HG03103 (cell line): ENCODE measurements around the gene MYG1.

ENCODE experiments used
- ATAC-seq: cut with Tn5 transposase; IDR thresholded peaks from one replicate; pipeline ENCODE4 v1.9.1; 2021; ENCODE audit warnings: low read depth; ENCODE audit not compliant: unreplicated experiment

Gene MYG1, protein sequence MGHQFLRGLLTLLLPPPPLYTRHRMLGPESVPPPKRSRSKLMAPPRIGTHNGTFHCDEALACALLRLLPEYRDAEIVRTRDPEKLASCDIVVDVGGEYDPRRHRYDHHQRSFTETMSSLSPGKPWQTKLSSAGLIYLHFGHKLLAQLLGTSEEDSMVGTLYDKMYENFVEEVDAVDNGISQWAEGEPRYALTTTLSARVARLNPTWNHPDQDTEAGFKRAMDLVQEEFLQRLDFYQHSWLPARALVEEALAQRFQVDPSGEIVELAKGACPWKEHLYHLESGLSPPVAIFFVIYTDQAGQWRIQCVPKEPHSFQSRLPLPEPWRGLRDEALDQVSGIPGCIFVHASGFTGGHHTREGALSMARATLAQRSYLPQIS

DNA sequence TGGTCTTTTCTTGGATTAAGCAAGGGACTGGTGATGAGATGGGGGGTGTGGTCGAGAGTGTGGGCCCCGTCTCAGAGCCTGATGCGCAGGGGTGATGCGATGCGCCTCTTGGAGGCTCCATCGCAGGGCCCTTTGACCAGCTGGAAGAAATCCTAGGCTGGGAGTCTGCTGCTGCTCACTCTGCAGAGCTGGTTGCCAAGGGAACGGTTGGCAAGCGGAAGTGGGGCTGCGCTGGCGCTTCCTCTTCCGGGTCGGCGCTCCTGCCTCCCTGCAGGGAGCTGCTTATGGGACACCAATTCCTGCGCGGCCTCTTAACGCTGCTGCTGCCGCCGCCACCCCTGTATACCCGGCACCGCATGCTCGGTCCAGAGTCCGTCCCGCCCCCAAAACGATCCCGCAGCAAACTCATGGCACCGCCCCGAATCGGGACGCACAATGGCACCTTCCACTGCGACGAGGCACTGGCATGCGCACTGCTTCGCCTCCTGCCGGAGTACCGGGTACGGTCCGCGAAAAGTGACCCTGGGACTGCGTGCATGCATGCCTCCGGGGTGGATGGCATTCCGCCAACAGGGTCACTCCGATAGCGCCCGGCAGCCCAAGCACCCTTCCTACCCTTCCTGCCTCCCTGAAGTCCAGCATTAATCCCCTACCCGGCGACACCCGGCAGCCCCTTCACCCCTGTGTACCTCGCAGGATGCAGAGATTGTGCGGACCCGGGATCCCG, at the start of gene MYG1:
Gene MYG1 (plus strand): TSS at position 242 of the 727 bp plus-strand sequence. CDS start 43 bp downstream, at position 285.
- ATAC-seq: peak; percentile 75

GRCh38 chr12:53251477-53252348, 47.8 kb upstream of the MYG1 start:
- ATAC-seq: peak; percentile 71

DNA sequence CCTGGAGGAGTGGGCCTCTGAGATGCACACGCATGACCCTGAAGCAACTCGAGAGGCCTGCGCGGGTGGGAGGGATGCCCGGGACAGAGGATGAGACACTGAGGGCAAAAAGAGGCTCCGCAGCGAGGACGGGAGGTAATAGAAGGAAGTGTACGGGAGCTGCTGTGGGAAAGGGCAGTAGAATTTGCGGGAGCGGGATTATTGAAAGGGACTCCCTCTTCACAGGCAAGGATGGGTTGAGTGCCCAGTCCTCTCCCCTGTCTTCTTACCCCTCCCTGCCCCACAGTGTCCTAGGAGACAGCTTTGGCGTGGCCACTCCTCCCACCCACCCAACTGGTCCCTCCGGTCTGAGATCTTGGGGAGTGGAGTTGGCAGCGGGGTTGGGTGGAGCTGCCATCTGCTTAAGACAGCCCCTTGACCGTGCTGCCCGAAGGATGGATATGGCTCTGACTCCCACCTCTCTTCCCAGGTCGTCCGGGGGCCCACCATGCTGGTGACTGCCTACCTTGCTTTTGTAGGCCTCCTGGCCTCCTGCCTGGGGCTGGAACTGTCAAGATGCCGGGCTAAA, 47.1 kb upstream of the MYG1 start:
- no peak for ATAC-seq

- ATAC-seq: no peak
These were observed 46.2 kb upstream of the MYG1 start for GRCh38 chr12:53253298-53253697.

GRCh38 chr12:53254816-53255545, 44.5 kb upstream of the MYG1 start:
- no peak for ATAC-seq

GRCh38 chr12:53255996-53256395, 43.5 kb upstream of the MYG1 start:
- ATAC-seq: no peak

DNA sequence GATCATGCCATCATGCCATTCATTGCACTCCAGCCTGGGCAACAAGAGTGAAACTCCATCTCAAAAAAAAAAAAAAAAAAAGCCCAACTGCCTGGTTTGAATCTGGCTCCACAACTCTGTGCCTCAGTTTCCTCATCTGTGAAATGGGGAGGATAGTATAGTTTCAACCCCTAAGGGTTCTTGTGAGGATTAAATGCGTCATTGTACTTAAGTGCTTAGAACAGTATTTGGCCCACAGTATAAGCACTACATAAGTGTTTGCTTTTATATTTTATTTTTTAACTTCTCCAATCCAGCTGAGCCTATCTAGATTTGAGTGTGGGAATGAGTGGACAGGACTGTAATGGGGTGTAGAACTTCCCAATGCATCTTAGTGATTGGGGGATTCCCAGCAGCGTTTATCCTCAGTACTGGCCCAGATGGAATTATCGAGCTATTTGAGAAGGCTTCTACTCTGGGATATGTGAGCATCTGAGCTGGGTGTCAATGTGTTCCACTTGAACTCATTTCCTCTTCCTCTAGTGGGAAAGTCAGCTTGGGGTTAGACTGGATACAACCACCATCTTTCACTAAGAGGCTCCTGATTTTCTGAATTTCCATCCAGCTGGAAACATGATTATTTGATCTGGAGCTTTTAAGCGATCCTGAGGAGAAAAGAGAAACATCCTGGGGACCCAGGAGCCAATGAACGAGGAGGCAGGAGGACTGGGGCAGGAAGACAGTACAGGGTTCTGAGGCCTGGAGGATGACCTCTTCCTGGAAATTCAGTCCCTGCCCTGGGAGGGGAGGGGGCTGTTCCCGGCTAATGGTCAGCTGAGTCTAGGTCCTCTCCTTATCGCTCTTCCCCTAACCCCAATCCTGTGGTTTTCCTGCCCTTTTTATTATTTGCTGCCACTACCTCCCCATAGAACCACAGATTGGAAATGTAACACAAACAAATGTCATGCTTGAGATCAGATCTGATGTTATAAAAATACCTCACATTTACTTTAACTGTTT, 40.7 kb upstream of the MYG1 start:
- ATAC-seq: no peak

DNA sequence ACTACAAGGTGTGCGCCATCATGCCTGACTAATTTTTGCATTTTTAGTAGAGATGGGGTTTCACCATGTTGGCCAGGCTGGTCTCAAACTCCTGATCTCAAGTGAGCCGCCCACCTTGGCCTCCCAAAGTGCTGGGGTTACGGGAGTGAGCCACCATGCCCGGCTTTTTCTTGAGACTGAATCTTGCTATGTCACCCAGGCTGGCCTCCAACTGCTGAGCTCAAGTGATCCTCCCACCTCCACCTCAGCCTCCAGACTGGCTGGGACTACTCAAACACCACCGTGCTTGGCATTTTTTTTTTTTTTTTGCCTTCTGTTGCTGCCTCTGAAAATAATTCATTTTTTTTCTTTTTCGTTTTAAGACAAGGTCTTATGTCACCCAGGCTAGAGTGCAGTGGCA, 39.6 kb upstream of the MYG1 start:
- ATAC-seq: no peak

- ATAC-seq: no peak
These were observed 33.7 kb upstream of the MYG1 start for GRCh38 chr12:53265783-53266182.

GRCh38 chr12:53267306-53267998, 32.0 kb upstream of the MYG1 start:
- ATAC-seq: no peak

DNA sequence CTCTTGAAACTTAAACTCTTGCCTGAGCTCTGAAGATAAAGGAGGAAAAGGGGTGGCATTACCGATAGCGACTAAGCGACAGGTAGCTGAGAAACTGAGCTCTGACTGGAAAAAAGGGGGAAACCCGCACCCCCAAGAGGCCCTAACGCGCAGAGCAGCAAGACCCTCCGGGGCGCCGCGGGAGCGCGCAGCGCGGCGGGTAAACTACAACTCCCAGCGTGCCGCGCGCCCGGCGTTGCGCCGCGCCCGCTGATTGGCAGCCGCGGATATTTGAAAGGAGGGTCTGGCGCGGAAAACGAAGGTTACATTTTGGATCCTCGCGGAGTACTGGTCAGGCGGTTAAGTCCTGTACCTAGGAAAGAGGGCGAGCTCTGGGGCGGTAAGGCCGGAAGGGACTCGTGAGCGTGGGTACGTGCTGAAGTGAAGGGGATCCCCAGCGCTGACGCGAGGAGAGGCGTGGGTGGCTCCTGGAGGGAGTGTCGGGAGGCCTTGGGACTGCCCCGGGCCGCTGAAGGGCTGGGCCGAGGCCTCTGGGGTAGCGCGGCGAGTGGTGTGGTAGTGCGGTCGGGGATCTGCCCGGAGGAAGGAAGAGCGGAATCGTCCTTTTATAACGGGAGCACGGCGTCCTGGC, 31.4 kb upstream of the MYG1 start, which contains the start of gene ESPL1:
Gene ESPL1 (plus strand): TSS at position 301 of the 631 bp plus-strand sequence. CDS start 468 bp downstream, outside the sequence.
- peak; percentile 77 for ATAC-seq

DNA sequence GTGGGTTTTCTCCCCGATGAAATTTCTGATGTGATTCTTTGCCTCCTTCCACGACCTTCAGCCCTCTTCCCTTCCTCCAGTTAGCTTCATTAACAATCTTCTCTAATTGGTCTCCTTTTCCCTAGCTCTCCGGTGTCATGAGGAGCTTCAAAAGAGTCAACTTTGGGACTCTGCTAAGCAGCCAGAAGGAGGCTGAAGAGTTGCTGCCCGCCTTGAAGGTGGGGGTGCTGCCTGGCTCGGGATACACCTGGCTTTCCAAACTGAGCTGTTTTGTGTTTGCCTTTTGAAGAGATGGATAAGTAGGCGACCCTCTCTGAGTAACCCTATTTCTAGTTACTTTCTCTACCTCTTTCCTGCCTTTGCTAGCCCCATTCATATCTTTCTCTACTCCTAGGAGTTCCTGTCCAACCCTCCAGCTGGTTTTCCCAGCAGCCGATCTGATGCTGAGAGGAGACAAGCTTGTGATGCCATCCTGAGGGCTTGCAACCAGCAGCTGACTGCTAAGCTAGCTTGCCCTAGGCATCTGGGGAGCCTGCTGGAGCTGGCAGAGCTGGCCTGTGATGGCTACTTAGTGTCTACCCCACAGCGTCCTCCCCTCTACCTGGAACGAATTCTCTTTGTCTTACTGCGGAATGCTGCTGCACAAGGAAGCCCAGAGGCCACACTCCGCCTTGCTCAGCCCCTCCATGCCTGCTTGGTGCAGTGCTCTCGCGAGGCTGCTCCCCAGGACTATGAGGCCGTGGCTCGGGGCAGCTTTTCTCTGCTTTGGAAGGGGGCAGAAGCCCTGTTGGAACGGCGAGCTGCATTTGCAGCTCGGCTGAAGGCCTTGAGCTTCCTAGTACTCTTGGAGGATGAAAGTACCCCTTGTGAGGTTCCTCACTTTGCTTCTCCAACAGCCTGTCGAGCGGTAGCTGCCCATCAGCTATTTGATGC, 30.6 kb upstream of the MYG1 start:
- ATAC-seq: no peak

DNA sequence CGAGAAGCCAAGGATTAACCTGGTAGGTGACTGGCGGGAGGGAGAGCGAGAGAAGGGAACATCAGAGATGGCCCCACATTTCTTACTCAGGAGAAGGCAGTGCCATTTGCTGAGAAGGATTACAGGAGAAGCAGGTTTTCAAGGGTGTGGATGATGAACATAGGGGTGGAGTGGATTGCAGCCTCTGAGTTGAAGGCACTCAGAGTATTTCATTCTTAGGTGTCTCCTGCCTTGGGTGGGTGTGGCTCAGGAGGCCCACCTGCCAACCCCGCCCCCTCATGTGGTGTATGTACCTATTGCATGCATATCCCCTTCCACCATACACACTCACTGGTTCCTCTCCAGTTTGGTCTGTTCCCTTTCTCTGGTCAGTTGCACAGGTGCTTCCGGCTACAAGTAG, 25.1 kb upstream of the MYG1 start:
- ATAC-seq: no peak

- no peak for ATAC-seq
These were observed 23.0 kb upstream of the MYG1 start for GRCh38 chr12:53276511-53276910.

DNA sequence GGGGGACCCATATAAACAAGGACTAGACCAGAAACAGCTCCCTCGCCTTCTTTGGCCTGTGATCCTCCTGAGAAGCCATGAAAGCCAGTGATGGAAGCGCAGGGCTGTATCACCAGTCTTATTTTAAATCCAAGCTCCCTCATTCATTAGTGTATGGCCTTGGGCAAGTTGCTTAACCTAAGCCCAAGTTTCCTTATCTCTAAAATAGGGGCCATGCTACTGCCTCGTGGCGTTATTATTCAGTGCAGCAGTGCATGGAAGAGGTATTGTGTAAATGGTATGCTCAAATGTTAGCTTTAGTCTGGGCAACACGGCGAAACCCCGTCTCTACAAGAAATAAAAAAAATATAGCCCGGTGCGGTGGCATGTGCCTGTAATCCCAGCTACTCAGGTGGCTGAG, 21.5 kb upstream of the MYG1 start:
- no peak for ATAC-seq

DNA sequence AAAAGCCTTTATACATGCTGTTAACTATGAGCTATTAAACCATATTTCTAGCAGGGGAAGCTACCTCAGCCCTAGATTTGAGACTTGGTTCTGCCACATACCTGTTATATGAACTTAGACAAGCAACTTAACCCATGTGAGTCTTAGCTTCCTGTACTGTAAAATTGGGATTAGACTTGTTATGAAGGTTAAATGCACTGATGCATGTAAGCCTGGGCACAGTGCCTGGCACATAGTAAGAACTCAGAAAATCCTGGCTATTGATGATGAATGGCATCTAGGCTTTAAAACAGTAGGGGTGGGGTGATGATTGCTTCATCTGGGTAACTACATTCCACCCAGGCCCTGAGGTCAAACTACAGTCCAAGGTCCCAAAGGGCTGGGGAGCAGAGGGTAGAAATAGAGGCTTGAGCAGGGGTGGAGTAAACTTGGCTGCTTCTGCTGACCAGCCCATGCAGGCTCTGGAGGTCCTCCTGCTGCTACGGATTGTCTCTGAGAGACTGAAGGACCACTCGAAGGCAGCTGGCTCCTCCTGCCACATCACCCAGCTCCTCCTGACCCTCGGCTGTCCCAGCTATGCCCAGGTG, 20.1 kb upstream of the MYG1 start:
- ATAC-seq: no peak
